ENCODE data around the gene TNS1.

DNA sequence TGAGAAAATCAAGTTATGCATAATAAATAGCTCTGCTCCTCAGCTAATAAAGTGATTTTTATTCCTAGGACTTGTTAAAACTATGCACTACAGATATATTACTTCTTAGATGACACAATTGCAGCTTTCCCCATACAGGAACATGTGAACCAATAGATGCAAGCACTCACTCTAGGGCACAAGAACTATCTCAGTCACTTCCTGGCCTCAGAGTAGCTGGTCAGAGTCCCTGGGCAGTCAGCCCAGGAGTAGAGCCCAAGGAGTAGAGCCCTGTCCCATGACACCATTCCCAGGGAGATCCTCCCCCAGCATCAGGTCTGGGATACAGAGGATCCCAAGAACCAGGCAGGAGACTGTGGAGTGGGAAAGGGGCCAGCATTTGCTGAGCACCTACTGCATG lies 2.7 kb downstream of the TNS1 start:
- no peak for TF ChIP-seq CTCF (IDR thresholded peaks at IDR 0.05)
- TF ChIP-seq POLR2A (IDR thresholded peaks at IDR 0.05): no peak

Measured in tibial nerve (tissue), 3 donors.